WTC11 (cell line): ENCODE results near the gene UBASH3B. TPM values are rescaled to one million over a fixed set of nuclear protein-coding genes. Genes with fewer than 3 reads are reported as not detected.

Experiments
- ATAC-seq: fragments of 200-7000 bp; cut with Tn5 transposase; 2 replicates; pipeline ENCODE4 v1.10.0; 2021; ENCODE audit warnings: mild to moderate bottlenecking, moderate library complexity
- CTCF ChIA-PET: fragments of 300-600 bp; sonication (Branson Sonifier 250); formaldehyde crosslinking; loops from one replicate; lab custom pipeline; 2021; ENCODE audit warnings: antibody characterized with exemption; lab: Charles Lee
- POLR2A ChIA-PET: fragments of 350-600 bp; sonication (Branson Sonifier 250); formaldehyde crosslinking; loops from one replicate; lab custom pipeline; 2021; ENCODE audit warnings: antibody characterized with exemption; lab: Charles Lee
- DNase-seq: peaks from one replicate; pipeline ENCODE4 v3.0.0; 2021; ENCODE audit warnings: low spot score
- H3K27ac Mint-ChIP-seq: 2 replicates; pipeline ENCODE4 v1.8.0; 2021; ENCODE audit warnings: mixed read lengths
- H3K27me3 Mint-ChIP-seq: 2 replicates; pipeline ENCODE4 v1.8.0; 2021; ENCODE audit warnings: low read depth, mild to moderate bottlenecking, moderate library complexity, mixed read lengths
- H3K36me3 Mint-ChIP-seq: 2 replicates; pipeline ENCODE4 v1.8.0; 2021; ENCODE audit warnings: mixed read lengths
- H3K4me1 Mint-ChIP-seq: 2 replicates; pipeline ENCODE4 v1.8.0; 2022; ENCODE audit warnings: mixed read lengths
- H3K4me3 Mint-ChIP-seq: 2 replicates; pipeline ENCODE4 v1.8.0; 2021; ENCODE audit warnings: mild to moderate bottlenecking, moderate library complexity, mixed read lengths
- H3K9me3 Mint-ChIP-seq: 2 replicates; pipeline ENCODE4 v1.8.0; 2021; ENCODE audit warnings: mixed read lengths
- CREM ChIP-seq: sonication (generic); formaldehyde crosslinking; IDR thresholded peaks from 2 replicates; pipeline ENCODE4 v1.8.1; 2022; ENCODE audit warnings: mild to moderate bottlenecking, missing genetic modification reagents, moderate library complexity
- FOXP1 ChIP-seq: sonication (generic); formaldehyde crosslinking; IDR thresholded peaks from 2 replicates; pipeline ENCODE4 v1.8.0; 2022; ENCODE audit warnings: missing genetic modification reagents, mild to moderate bottlenecking, moderate library complexity, borderline replicate concordance
- GABPB1 ChIP-seq: sonication (generic); formaldehyde crosslinking; IDR thresholded peaks from 2 replicates; pipeline ENCODE4 v1.8.1; 2023; ENCODE audit warnings: mild to moderate bottlenecking, missing genetic modification reagents
- GTF2I ChIP-seq: fragments of 250-450 bp; sonication (Bioruptor Pico); conservative IDR thresholded peaks from 2 replicates; pipeline ENCODE4 v1.4.0; 2021; ENCODE audit warnings: mild to moderate bottlenecking
- MXD4 ChIP-seq: fragments of 250-450 bp; sonication (Bioruptor Pico); IDR thresholded peaks from 2 replicates; pipeline ENCODE4 v1.8.0; 2021; ENCODE audit warnings: mild to moderate bottlenecking, moderate library complexity, borderline replicate concordance
- NR1H2 ChIP-seq: sonication (generic); formaldehyde crosslinking; IDR thresholded peaks from 2 replicates; pipeline ENCODE4 v1.9.0; 2021; ENCODE audit warnings: mild to moderate bottlenecking, moderate library complexity, missing genetic modification reagents
- NR2C2 ChIP-seq: sonication (generic); formaldehyde crosslinking; IDR thresholded peaks from 2 replicates; pipeline ENCODE4 v1.8.0; 2022; ENCODE audit warnings: mild to moderate bottlenecking, missing genetic modification reagents
- RORB ChIP-seq: fragments of 250-450 bp; sonication (Bioruptor Pico); IDR thresholded peaks from 2 replicates; pipeline ENCODE4 v1.9.0; 2021; ENCODE audit warnings: mild to moderate bottlenecking
- SMAD3 ChIP-seq: sonication (generic); formaldehyde crosslinking; IDR thresholded peaks from 2 replicates; pipeline ENCODE4 v1.8.0; 2022; ENCODE audit warnings: missing genetic modification reagents, mild to moderate bottlenecking, borderline replicate concordance
- SOX15 ChIP-seq: fragments of 250-450 bp; sonication (Bioruptor Pico); IDR thresholded peaks from 2 replicates; pipeline ENCODE4 v1.9.0; 2021; ENCODE audit warnings: mild to moderate bottlenecking
- SP1 ChIP-seq: sonication (generic); formaldehyde crosslinking; conservative IDR thresholded peaks from 2 replicates; pipeline ENCODE4 v1.8.1; 2022; ENCODE audit warnings: missing genetic modification reagents
- TCF7 ChIP-seq: sonication (generic); formaldehyde crosslinking; IDR thresholded peaks from 2 replicates; pipeline ENCODE4 v1.8.0; 2022; ENCODE audit warnings: mild to moderate bottlenecking, low read depth, missing genetic modification reagents, moderate library complexity
- ZNF232 ChIP-seq: sonication (generic); formaldehyde crosslinking; IDR thresholded peaks from 2 replicates; pipeline ENCODE4 v1.8.0; 2022; ENCODE audit warnings: mild to moderate bottlenecking, missing genetic modification reagents
- ZNF317 ChIP-seq: sonication (generic); formaldehyde crosslinking; IDR thresholded peaks from 2 replicates; pipeline ENCODE4 v1.8.1; 2023; ENCODE audit warnings: low read depth, mild to moderate bottlenecking, moderate library complexity, missing genetic modification reagents, borderline replicate concordance
- total RNA-seq: library from RNA; stranded (reverse); gene quantifications from 3 replicates; pipeline ENCODE4 v1.2.3, GENCODE V29; 2021
- TF ChIP-seq, protein P1 (sequence below): fragments of 250-450 bp; sonication (Bioruptor Pico); IDR thresholded peaks from 2 replicates; pipeline ENCODE4 v2.1.2; 2022; ENCODE audit warnings: mild to moderate bottlenecking, moderate library complexity
- TF ChIP-seq, protein P2 (sequence below): fragments of 250-450 bp; sonication (Bioruptor Pico); IDR thresholded peaks from 2 replicates; pipeline ENCODE4 v1.9.0; 2021; ENCODE audit warnings: mild to moderate bottlenecking
- TF ChIP-seq, protein P3 (sequence below): fragments of 250-450 bp; sonication (Bioruptor Pico); IDR thresholded peaks from 2 replicates; pipeline ENCODE4 v1.8.0; 2021; ENCODE audit warnings: mild to moderate bottlenecking
- TF ChIP-seq, protein P4 (sequence below): sonication (generic); formaldehyde crosslinking; conservative IDR thresholded peaks from 2 replicates; pipeline ENCODE4 v1.8.1; 2023; ENCODE audit warnings: mild to moderate bottlenecking, low read depth, missing genetic modification reagents, moderate library complexity
- TF ChIP-seq, protein P5 (sequence below): fragments of 250-450 bp; sonication (Bioruptor Pico); IDR thresholded peaks from 2 replicates; pipeline ENCODE4 v1.9.0; 2021; ENCODE audit warnings: mild to moderate bottlenecking, borderline replicate concordance
- TF ChIP-seq, protein P6 (sequence below): sonication (generic); formaldehyde crosslinking; IDR thresholded peaks from 2 replicates; pipeline ENCODE4 v1.8.1; 2023; ENCODE audit warnings: mild to moderate bottlenecking, missing genetic modification reagents, moderate library complexity
- TF ChIP-seq, protein P7 (sequence below): fragments of 250-450 bp; sonication (Bioruptor Pico); IDR thresholded peaks from 2 replicates; pipeline ENCODE4 v1.9.0; 2021; ENCODE audit warnings: moderate library complexity, mild to moderate bottlenecking, inconsistent platforms, borderline replicate concordance

UBASH3B gene
- total RNA-seq, 1 experiment from 2014 or later, result 21.1 TPM

DNA sequence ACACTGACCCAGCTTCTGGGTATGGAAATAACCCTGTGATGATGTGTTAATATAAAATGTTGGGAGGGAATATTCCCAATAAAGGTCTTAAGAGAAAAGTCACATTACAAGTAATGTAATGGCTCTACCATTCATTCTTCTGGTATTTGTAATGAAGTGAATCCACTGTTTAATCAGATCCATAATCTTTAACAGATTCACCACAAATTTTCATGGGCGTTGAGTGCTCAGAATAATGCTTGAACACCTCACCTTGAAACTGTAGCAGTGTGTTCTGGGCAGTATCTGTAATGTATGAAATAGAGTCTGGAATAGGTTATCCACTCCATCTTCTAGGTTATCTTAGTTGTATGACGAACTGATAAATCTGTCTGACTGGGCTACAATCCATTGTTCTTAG, 156.2 kb downstream of the UBASH3B start:
- H3K4me3 Mint-ChIP-seq, result no peak overlapping the region
- H3K4me1 Mint-ChIP-seq, result peaks cover 62% of the 10 kb centered on the region
- no peak overlapping the region for H3K27ac Mint-ChIP-seq
- ChIA-PET POLR2A (no interaction called here), CTCF (interaction anchor here (3.3 to 4.5 kb wide), 2 partner anchors 16 to 41 kb away, joined by 21 to 60 read pairs; no protein-coding TSS in a partner anchor)
- no peaks in the 10 kb centered on the region for H3K9me3 Mint-ChIP-seq
- no peaks in the 10 kb centered on the region for H3K36me3 Mint-ChIP-seq
- H3K27me3 Mint-ChIP-seq, result no peaks in the 10 kb centered on the region
- TF ChIP-seq ZNF317, result no peak
- no peak for TF ChIP-seq CREM (CRISPR knock-in tag)
- TF ChIP-seq GTF2I (CRISPR knock-in tag), result no peak
- TF ChIP-seq, protein P1, sequence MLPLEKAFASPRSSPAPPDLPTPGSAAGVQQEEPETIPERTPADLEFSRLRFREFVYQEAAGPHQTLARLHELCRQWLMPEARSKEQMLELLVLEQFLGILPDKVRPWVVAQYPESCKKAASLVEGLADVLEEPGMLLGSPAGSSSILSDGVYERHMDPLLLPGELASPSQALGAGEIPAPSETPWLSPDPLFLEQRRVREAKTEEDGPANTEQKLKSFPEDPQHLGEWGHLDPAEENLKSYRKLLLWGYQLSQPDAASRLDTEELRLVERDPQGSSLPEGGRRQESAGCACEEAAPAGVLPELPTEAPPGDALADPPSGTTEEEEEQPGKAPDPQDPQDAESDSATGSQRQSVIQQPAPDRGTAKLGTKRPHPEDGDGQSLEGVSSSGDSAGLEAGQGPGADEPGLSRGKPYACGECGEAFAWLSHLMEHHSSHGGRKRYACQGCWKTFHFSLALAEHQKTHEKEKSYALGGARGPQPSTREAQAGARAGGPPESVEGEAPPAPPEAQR, result no peak
- no peak for TF ChIP-seq TCF7 (CRISPR knock-in tag)
- no peak for TF ChIP-seq GABPB1 (CRISPR knock-in tag)
- TF ChIP-seq ZNF232, result no peak
- TF ChIP-seq, protein P2, sequence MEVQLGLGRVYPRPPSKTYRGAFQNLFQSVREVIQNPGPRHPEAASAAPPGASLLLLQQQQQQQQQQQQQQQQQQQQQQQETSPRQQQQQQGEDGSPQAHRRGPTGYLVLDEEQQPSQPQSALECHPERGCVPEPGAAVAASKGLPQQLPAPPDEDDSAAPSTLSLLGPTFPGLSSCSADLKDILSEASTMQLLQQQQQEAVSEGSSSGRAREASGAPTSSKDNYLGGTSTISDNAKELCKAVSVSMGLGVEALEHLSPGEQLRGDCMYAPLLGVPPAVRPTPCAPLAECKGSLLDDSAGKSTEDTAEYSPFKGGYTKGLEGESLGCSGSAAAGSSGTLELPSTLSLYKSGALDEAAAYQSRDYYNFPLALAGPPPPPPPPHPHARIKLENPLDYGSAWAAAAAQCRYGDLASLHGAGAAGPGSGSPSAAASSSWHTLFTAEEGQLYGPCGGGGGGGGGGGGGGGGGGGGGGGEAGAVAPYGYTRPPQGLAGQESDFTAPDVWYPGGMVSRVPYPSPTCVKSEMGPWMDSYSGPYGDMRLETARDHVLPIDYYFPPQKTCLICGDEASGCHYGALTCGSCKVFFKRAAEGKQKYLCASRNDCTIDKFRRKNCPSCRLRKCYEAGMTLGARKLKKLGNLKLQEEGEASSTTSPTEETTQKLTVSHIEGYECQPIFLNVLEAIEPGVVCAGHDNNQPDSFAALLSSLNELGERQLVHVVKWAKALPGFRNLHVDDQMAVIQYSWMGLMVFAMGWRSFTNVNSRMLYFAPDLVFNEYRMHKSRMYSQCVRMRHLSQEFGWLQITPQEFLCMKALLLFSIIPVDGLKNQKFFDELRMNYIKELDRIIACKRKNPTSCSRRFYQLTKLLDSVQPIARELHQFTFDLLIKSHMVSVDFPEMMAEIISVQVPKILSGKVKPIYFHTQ (CRISPR knock-in tag), result no peak
- TF ChIP-seq SMAD3 (CRISPR knock-in tag), result no peak
- no peak for TF ChIP-seq RORB (CRISPR knock-in tag)
- TF ChIP-seq, all 79 proteins: peak for 0
- no peak for ATAC-seq
- DNase-seq, result no peak

DNA sequence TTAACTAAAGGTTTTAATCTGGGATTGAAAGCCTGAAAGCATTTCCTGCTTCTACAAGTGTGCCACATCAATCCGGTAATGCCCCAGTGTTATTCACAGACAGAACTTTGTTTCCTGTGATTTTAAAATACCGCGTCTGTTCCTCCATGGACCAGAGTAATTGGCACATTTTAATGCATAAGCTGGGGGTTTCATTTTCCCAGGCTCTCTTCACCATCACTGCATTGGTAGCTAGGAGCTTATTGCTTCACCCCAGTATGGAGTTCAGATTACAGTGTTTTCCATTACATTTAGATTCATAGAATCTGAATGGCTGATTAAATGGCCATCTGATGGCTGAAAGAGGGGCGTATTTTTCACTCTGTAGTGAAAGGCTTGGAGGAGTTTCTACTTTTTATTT, 157.1 kb downstream of the UBASH3B start:
- peak overlapping the region; percentile 30; the same call in 1 of the 2 replicates for H3K4me3 Mint-ChIP-seq
- peaks cover 4% of the 10 kb centered on the region for H3K36me3 Mint-ChIP-seq
- POLR2A ChIA-PET, result no interaction called here
- peak overlapping the region; percentile 39 for H3K27ac Mint-ChIP-seq
- ATAC-seq (peak; percentile 61), DNase-seq (no peak)
- CTCF ChIA-PET, result interaction anchor here (0.6 to 4.5 kb wide), 5 partner anchors 12 to 232 kb away, joined by 3 to 60 read pairs (median 5); partner anchors contain the start of gene UBASH3B
- H3K4me1 Mint-ChIP-seq, result peaks cover 66% of the 10 kb centered on the region
- H3K9me3 Mint-ChIP-seq, result peaks cover 5% of the 10 kb centered on the region
- H3K27me3 Mint-ChIP-seq, result no peaks in the 10 kb centered on the region
- TF ChIP-seq NR1H2 (no peak), FOXP1 (CRISPR knock-in tag) (no peak), MXD4 (CRISPR knock-in tag) (no peak), SOX15 (CRISPR knock-in tag) (no peak), SP1 (CRISPR knock-in tag) (no peak), CREM (CRISPR knock-in tag) (no peak), NR2C2 (CRISPR knock-in tag) (no peak)
- TF ChIP-seq, protein P3, sequence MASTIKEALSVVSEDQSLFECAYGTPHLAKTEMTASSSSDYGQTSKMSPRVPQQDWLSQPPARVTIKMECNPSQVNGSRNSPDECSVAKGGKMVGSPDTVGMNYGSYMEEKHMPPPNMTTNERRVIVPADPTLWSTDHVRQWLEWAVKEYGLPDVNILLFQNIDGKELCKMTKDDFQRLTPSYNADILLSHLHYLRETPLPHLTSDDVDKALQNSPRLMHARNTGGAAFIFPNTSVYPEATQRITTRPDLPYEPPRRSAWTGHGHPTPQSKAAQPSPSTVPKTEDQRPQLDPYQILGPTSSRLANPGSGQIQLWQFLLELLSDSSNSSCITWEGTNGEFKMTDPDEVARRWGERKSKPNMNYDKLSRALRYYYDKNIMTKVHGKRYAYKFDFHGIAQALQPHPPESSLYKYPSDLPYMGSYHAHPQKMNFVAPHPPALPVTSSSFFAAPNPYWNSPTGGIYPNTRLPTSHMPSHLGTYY (CRISPR knock-in tag), result no peak
- TF ChIP-seq, protein P4, sequence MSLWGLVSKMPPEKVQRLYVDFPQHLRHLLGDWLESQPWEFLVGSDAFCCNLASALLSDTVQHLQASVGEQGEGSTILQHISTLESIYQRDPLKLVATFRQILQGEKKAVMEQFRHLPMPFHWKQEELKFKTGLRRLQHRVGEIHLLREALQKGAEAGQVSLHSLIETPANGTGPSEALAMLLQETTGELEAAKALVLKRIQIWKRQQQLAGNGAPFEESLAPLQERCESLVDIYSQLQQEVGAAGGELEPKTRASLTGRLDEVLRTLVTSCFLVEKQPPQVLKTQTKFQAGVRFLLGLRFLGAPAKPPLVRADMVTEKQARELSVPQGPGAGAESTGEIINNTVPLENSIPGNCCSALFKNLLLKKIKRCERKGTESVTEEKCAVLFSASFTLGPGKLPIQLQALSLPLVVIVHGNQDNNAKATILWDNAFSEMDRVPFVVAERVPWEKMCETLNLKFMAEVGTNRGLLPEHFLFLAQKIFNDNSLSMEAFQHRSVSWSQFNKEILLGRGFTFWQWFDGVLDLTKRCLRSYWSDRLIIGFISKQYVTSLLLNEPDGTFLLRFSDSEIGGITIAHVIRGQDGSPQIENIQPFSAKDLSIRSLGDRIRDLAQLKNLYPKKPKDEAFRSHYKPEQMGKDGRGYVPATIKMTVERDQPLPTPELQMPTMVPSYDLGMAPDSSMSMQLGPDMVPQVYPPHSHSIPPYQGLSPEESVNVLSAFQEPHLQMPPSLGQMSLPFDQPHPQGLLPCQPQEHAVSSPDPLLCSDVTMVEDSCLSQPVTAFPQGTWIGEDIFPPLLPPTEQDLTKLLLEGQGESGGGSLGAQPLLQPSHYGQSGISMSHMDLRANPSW (CRISPR knock-in tag), result no peak
- TF ChIP-seq, protein P5, sequence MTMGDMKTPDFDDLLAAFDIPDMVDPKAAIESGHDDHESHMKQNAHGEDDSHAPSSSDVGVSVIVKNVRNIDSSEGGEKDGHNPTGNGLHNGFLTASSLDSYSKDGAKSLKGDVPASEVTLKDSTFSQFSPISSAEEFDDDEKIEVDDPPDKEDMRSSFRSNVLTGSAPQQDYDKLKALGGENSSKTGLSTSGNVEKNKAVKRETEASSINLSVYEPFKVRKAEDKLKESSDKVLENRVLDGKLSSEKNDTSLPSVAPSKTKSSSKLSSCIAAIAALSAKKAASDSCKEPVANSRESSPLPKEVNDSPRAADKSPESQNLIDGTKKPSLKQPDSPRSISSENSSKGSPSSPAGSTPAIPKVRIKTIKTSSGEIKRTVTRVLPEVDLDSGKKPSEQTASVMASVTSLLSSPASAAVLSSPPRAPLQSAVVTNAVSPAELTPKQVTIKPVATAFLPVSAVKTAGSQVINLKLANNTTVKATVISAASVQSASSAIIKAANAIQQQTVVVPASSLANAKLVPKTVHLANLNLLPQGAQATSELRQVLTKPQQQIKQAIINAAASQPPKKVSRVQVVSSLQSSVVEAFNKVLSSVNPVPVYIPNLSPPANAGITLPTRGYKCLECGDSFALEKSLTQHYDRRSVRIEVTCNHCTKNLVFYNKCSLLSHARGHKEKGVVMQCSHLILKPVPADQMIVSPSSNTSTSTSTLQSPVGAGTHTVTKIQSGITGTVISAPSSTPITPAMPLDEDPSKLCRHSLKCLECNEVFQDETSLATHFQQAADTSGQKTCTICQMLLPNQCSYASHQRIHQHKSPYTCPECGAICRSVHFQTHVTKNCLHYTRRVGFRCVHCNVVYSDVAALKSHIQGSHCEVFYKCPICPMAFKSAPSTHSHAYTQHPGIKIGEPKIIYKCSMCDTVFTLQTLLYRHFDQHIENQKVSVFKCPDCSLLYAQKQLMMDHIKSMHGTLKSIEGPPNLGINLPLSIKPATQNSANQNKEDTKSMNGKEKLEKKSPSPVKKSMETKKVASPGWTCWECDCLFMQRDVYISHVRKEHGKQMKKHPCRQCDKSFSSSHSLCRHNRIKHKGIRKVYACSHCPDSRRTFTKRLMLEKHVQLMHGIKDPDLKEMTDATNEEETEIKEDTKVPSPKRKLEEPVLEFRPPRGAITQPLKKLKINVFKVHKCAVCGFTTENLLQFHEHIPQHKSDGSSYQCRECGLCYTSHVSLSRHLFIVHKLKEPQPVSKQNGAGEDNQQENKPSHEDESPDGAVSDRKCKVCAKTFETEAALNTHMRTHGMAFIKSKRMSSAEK (CRISPR knock-in tag), result no peak
- TF ChIP-seq, protein P6, sequence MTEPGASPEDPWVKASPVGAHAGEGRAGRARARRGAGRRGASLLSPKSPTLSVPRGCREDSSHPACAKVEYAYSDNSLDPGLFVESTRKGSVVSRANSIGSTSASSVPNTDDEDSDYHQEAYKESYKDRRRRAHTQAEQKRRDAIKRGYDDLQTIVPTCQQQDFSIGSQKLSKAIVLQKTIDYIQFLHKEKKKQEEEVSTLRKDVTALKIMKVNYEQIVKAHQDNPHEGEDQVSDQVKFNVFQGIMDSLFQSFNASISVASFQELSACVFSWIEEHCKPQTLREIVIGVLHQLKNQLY (CRISPR knock-in tag), result no peak
- TF ChIP-seq, protein P7, sequence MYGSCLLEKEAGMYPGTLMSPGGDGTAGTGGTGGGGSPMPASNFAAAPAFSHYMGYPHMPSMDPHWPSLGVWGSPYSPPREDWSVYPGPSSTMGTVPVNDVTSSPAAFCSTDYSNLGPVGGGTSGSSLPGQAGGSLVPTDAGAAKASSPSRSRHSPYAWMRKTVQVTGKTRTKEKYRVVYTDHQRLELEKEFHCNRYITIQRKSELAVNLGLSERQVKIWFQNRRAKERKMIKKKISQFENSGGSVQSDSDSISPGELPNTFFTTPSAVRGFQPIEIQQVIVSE, result no peak
